ENCODE results near the gene TSPEAR. TPM values are rescaled to one million over a fixed set of nuclear protein-coding genes. Genes with fewer than 3 reads are reported as not detected.
"Not testable (repeated sequence)": the region's sequence is repeated elsewhere in the genome, so short reads cannot be mapped to it uniquely, and the experiment has no call there.

Gene TSPEAR
- total RNA-seq, 3 donors from 2014 or later, result not detected

DNA sequence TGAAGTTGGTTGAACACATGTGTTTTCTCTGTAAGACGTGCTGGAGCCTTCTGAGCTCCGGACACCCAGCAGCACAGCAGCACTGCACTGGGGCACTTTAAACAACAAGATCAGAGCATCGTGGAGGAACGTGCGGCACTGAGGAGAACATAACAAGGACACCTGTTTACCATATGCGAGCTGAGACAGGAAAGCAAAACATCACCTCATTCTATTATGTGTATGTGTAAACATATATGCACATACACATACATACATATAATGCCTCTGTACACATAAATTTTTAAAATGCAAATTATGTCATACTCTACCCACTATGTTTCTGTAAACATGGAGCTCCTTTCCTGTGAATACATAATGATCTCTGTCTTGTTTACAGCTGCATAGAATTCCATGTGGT, 115.8 kb downstream of the TSPEAR start:
- H3K36me3 Mint-ChIP-seq (ENCODE audit: insufficient read depth), result peaks cover 1% of the 10 kb centered on the region
- ATAC-seq (no peak), DNase-seq (no peak)
- H3K9me3 Mint-ChIP-seq, result peaks cover 6% of the 10 kb centered on the region
- H3K27me3 Mint-ChIP-seq (ENCODE audit: low read depth), result peaks cover 3% of the 10 kb centered on the region
- H3K4me1 Mint-ChIP-seq (ENCODE audit: low read depth), result peaks cover 2% of the 10 kb centered on the region
- H3K4me3 Mint-ChIP-seq, result no peak overlapping the region

- DNase-seq, result no peak
Measured at GRCh38 chr21:44594406-44594916, 116.9 kb downstream of the TSPEAR start.

GRCh38 chr21:44593598-44594405, 117.6 kb downstream of the TSPEAR start:
- no peak for ATAC-seq
- Mint-ChIP-seq H3K27me3 (ENCODE audit: low read depth) (peaks cover 9% of the 10 kb centered on the region), H3K4me3 (no peak overlapping the region), H3K4me1 (ENCODE audit: low read depth) (peaks cover 2% of the 10 kb centered on the region), H3K9me3 (peaks cover 5% of the 10 kb centered on the region), H3K36me3 (ENCODE audit: insufficient read depth) (peaks cover 1% of the 10 kb centered on the region)
- DNase-seq, result no peak

More at GRCh38 chr21:44594406-44594916, 116.9 kb downstream of the TSPEAR start:
- Mint-ChIP-seq H3K4me3 (no peak overlapping the region), H3K4me1 (ENCODE audit: low read depth) (peaks cover 2% of the 10 kb centered on the region), H3K36me3 (ENCODE audit: insufficient read depth) (peaks cover 1% of the 10 kb centered on the region), H3K9me3 (peaks cover 6% of the 10 kb centered on the region), H3K27me3 (ENCODE audit: low read depth) (peaks cover 9% of the 10 kb centered on the region)
- no peak for ATAC-seq

GRCh38 chr21:44592446-44593311, 118.7 kb downstream of the TSPEAR start, which contains the start of gene KRTAP10-6:
TSS of gene KRTAP10-6 (minus strand) at chr21:44592505. CDS start at chr21:44592484, 21 bp downstream.
- DNase-seq, result no peak
- H3K27me3 Mint-ChIP-seq (ENCODE audit: low read depth), result peaks cover 12% of the 10 kb centered on the region
- H3K9me3 Mint-ChIP-seq, result no peaks in the 10 kb centered on the region

DNA sequence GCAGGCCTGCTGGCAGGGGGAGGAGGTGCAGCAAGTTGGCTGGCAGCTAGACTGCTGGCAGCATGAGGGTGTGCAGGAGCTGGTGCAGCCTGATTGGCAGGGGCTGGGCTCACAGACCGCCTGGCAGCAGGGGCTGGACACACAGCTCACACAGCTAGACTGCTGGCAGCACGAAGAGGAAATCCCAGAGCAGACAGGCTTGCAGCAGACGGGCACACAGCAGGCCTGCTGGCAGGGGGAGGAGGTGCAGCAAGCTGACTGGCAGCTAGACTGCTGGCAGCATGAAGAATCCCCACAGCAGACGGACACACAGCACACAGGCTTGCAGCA, 119.6 kb downstream of the TSPEAR start:
- DNase-seq; ATAC-seq; H3K4me3 Mint-ChIP-seq; H3K4me1 Mint-ChIP-seq (ENCODE audit: low read depth); H3K9me3 Mint-ChIP-seq; H3K36me3 Mint-ChIP-seq (ENCODE audit: insufficient read depth): not testable (repeated sequence)
- H3K27me3 Mint-ChIP-seq (ENCODE audit: low read depth), result peaks cover 14% of the 10 kb centered on the region

More at GRCh38 chr21:44592446-44593311, 118.7 kb downstream of the TSPEAR start, which contains the start of gene KRTAP10-6:
- H3K4me1 Mint-ChIP-seq (ENCODE audit: low read depth), result peaks cover 2% of the 10 kb centered on the region
- no peak for ATAC-seq
- no peak within 1 kb of the TSS for H3K4me3 Mint-ChIP-seq
- H3K36me3 Mint-ChIP-seq (ENCODE audit: insufficient read depth), result no peaks in the 10 kb centered on the region

- H3K4me3 Mint-ChIP-seq; H3K9me3 Mint-ChIP-seq; H3K4me1 Mint-ChIP-seq (ENCODE audit: low read depth); DNase-seq; ATAC-seq; H3K36me3 Mint-ChIP-seq (ENCODE audit: insufficient read depth): not testable (repeated sequence)
- H3K27me3 Mint-ChIP-seq (ENCODE audit: low read depth), result peaks cover 20% of the 10 kb centered on the region
Measured at GRCh38 chr21:44590897-44591800, 120.2 kb downstream of the TSPEAR start.

GRCh38 chr21:44590311-44590721, 121.1 kb downstream of the TSPEAR start:
- Mint-ChIP-seq H3K9me3 (no peaks in the 10 kb centered on the region), H3K4me1 (ENCODE audit: low read depth) (peaks cover 2% of the 10 kb centered on the region), H3K36me3 (ENCODE audit: insufficient read depth) (no peaks in the 10 kb centered on the region), H3K27me3 (ENCODE audit: low read depth) (peaks cover 25% of the 10 kb centered on the region), H3K4me3 (no peak overlapping the region)
- ATAC-seq (no peak), DNase-seq (no peak)

GRCh38 chr21:44589586-44590305, 121.6 kb downstream of the TSPEAR start:
- no peak for ATAC-seq
- Mint-ChIP-seq H3K27me3 (ENCODE audit: low read depth) (peaks cover 25% of the 10 kb centered on the region), H3K9me3 (no peaks in the 10 kb centered on the region)

DNA sequence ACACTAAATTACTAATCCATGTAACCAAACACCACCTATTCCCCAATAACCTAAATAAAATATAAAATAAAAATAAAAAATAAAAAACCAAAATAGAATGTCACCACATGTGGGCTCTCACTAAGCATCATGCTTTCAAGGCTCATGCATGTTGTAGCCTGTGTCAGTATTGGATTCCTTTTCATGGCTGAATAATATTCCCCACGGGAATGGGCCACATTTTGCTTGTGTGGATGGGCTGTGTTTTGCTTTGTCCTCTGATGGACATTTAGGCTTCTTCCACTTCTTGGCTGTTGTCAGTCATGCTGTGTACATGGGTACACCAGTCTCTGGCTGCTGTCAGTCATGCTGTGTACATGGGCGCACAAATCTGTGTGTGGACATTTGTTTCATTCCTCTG, 122.3 kb downstream of the TSPEAR start:
- Mint-ChIP-seq H3K4me3 (no peak overlapping the region), H3K9me3 (no peaks in the 10 kb centered on the region), H3K4me1 (ENCODE audit: low read depth) (peaks cover 6% of the 10 kb centered on the region), H3K36me3 (ENCODE audit: insufficient read depth) (no peaks in the 10 kb centered on the region), H3K27me3 (ENCODE audit: low read depth) (peaks cover 28% of the 10 kb centered on the region)
- ATAC-seq (no peak), DNase-seq (no peak)

More at GRCh38 chr21:44589586-44590305, 121.6 kb downstream of the TSPEAR start:
- Mint-ChIP-seq H3K4me3 (no peak overlapping the region), H3K4me1 (ENCODE audit: low read depth) (peaks cover 2% of the 10 kb centered on the region), H3K36me3 (ENCODE audit: insufficient read depth) (no peaks in the 10 kb centered on the region)
- DNase-seq, result no peak

GRCh38 chr21:44585892-44586291, 125.5 kb downstream of the TSPEAR start:
- H3K4me1 Mint-ChIP-seq (ENCODE audit: low read depth), result peaks cover 17% of the 10 kb centered on the region
- no peaks in the 10 kb centered on the region for H3K36me3 Mint-ChIP-seq (ENCODE audit: insufficient read depth)
- H3K9me3 Mint-ChIP-seq, result peaks cover 11% of the 10 kb centered on the region
- ATAC-seq (no peak), DNase-seq (no peak)
- no peak overlapping the region for H3K4me3 Mint-ChIP-seq
- H3K27me3 Mint-ChIP-seq (ENCODE audit: low read depth), result peaks cover 25% of the 10 kb centered on the region

GRCh38 chr21:44583800-44584147, 127.6 kb downstream of the TSPEAR start:
- peaks cover 17% of the 10 kb centered on the region for H3K4me1 Mint-ChIP-seq (ENCODE audit: low read depth)
- H3K4me3 Mint-ChIP-seq, result no peak overlapping the region
- peaks cover 12% of the 10 kb centered on the region for H3K9me3 Mint-ChIP-seq
- H3K36me3 Mint-ChIP-seq (ENCODE audit: insufficient read depth), result no peaks in the 10 kb centered on the region
- ATAC-seq, result peak; percentile 63 to 82
- no peak for DNase-seq
- peaks cover 21% of the 10 kb centered on the region for H3K27me3 Mint-ChIP-seq (ENCODE audit: low read depth)

GRCh38 chr21:44583089-44583799, 128.1 kb downstream of the TSPEAR start:
- no peak for ATAC-seq
- peaks cover 17% of the 10 kb centered on the region for H3K4me1 Mint-ChIP-seq (ENCODE audit: low read depth)

DNA sequence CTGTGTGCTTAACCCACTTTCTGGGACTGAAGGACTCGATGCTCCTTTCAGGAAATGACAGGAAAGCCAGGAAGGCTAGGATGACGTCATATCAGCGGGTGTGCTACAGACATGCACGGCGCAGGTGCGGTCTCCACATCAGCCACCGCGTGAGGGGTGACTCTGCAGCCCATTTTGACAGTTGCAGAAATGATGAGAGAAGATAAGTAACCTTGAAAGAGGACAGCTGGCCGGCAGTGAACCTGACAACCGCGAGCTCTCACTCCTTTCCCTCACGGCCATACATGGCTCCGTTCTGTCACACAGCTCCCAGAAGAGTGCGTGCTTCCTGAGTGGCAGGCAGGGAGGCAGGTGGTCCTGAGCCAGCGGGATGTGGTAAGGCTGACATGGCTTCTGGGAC, 129.3 kb downstream of the TSPEAR start:
- Mint-ChIP-seq H3K27me3 (ENCODE audit: low read depth) (peaks cover 18% of the 10 kb centered on the region), H3K4me1 (ENCODE audit: low read depth) (peaks cover 17% of the 10 kb centered on the region), H3K9me3 (peaks cover 19% of the 10 kb centered on the region), H3K36me3 (ENCODE audit: insufficient read depth) (peaks cover 2% of the 10 kb centered on the region), H3K4me3 (no peak overlapping the region)
- ATAC-seq, result no peak
- no peak for DNase-seq

More at GRCh38 chr21:44583089-44583799, 128.1 kb downstream of the TSPEAR start:
- Mint-ChIP-seq H3K4me3 (no peak overlapping the region), H3K36me3 (ENCODE audit: insufficient read depth) (no peaks in the 10 kb centered on the region), H3K9me3 (peaks cover 12% of the 10 kb centered on the region), H3K27me3 (ENCODE audit: low read depth) (peaks cover 21% of the 10 kb centered on the region)
- no peak for DNase-seq

Data from activated T-cell treated with anti-CD3 and anti-CD28 coated beads, Interleukin-2, amount 50 U/mL, for 4 hours (primary cell).